ENCODE measurements around the gene EGFL8. TPM values are rescaled to one million over a fixed set of nuclear protein-coding genes. Genes with fewer than 3 reads are reported as not detected.
"Not testable (repeated sequence)": the region's sequence is repeated elsewhere in the genome, so short reads cannot be mapped to it uniquely, and the experiment has no call there.

The EGFL8 gene
- total and polyA plus RNA-seq, 8 donors, result 8.1 to 35.2 (median 23.2) TPM

- peaks cover 0 to 25% of the 10 kb centered on the region in 2 donors for H3K27me3 ChIP-seq
- peaks cover 0 to 20% of the 10 kb centered on the region in 2 donors for H3K36me3 ChIP-seq
- intact Hi-C loops (cut with DNase I), result no loop called here
- H3K27ac ChIP-seq, result no peak overlapping the region
- DNase-seq, result no peak
- no peaks in the 10 kb centered on the region for H3K9me3 ChIP-seq
- ATAC-seq, result no peak
- TF ChIP-seq CTCF (IDR thresholded peaks at IDR 0.05), result no peak
- no peaks in the 10 kb centered on the region for H3K4me1 ChIP-seq
- no peak overlapping the region for H3K4me3 ChIP-seq
Observed at GRCh38 chr6:32204268-32204715, 39.9 kb downstream of the EGFL8 start.

GRCh38 chr6:32208996-32209395 lies 44.6 kb downstream of the EGFL8 start:
- Histone ChIP-seq H3K4me3 (no peak overlapping the region), H3K4me1 (no peaks in the 10 kb centered on the region), H3K36me3 (peaks cover 0 to 13% of the 10 kb centered on the region in 2 donors), H3K27ac (no peak overlapping the region), H3K9me3 (no peaks in the 10 kb centered on the region), H3K27me3 (peaks cover 0 to 4% of the 10 kb centered on the region in 2 donors)
- TF ChIP-seq CTCF (IDR thresholded peaks at IDR 0.05), result no peak
- intact Hi-C loops (cut with DNase I), result no loop called here
- no peak for ATAC-seq
- DNase-seq, result no peak

GRCh38 chr6:32210191-32210601 lies 45.8 kb downstream of the EGFL8 start:
- intact Hi-C loops (cut with DNase I), result no loop called here
- ATAC-seq, result no peak
- no peak for DNase-seq
- peaks cover 0 to 13% of the 10 kb centered on the region in 2 donors for H3K36me3 ChIP-seq
- H3K27ac ChIP-seq, result no peak overlapping the region
- H3K4me1 ChIP-seq, result no peaks in the 10 kb centered on the region
- H3K4me3 ChIP-seq, result no peak overlapping the region
- no peaks in the 10 kb centered on the region for H3K9me3 ChIP-seq
- no peaks in the 10 kb centered on the region for H3K27me3 ChIP-seq
- TF ChIP-seq CTCF (IDR thresholded peaks at IDR 0.05), result no peak

GRCh38 chr6:32211432-32211831 lies 47.0 kb downstream of the EGFL8 start:
- DNase-seq; H3K27ac ChIP-seq; intact Hi-C loops (cut with DNase I); H3K9me3 ChIP-seq; ATAC-seq; H3K27me3 ChIP-seq; H3K4me1 ChIP-seq; H3K4me3 ChIP-seq: not testable (repeated sequence)
- peaks cover 0 to 13% of the 10 kb centered on the region in 2 donors for H3K36me3 ChIP-seq

GRCh38 chr6:32212076-32212760 lies 47.8 kb downstream of the EGFL8 start:
- Histone ChIP-seq H3K9me3 (no peaks in the 10 kb centered on the region), H3K36me3 (peaks cover 0 to 13% of the 10 kb centered on the region in 2 donors), H3K4me3 (no peak overlapping the region), H3K4me1 (no peaks in the 10 kb centered on the region), H3K27me3 (no peaks in the 10 kb centered on the region), H3K27ac (no peak overlapping the region)
- intact Hi-C loops (cut with DNase I), result no loop called here
- TF ChIP-seq CTCF (IDR thresholded peaks at IDR 0.05), result no peak
- ATAC-seq (no peak), DNase-seq (no peak)

GRCh38 chr6:32213649-32214048 lies 49.3 kb downstream of the EGFL8 start:
- Histone ChIP-seq H3K4me3 (no peak overlapping the region), H3K27ac (no peak overlapping the region), H3K9me3 (no peaks in the 10 kb centered on the region), H3K36me3 (peaks cover 0 to 9% of the 10 kb centered on the region in 2 donors), H3K4me1 (no peaks in the 10 kb centered on the region), H3K27me3 (no peaks in the 10 kb centered on the region)
- no peak for TF ChIP-seq CTCF (IDR thresholded peaks at IDR 0.05)
- no peak for DNase-seq
- ATAC-seq, result no peak
- intact Hi-C loops (cut with DNase I), result no loop called here
